Testis (tissue), 2 donors: ENCODE measurements around the gene DSPP.

Experiments used
- POLR2A ChIP-seq: fragments of 450-650 bp; IDR thresholded peaks from one replicate; pipeline ENCODE4 v1.6.1; 2017; ENCODE audit warnings: antibody characterized with exemption, mild to moderate bottlenecking, moderate library complexity
- TF ChIP-seq, protein P1 (sequence below), 3 experiments: fragments of 450-650 bp in 2 of 3; fragments of 200-600 bp in 1 of 3; sonication (generic) in 1 of 3; IDR thresholded peaks; one replicate each; pipeline ENCODE4 v1.5.1; 2016 to 2019; ENCODE audit warnings: antibody characterized with exemption in 3 of 3, mild to moderate bottlenecking in 2 of 3, moderate library complexity in 1 of 3

- TF ChIP-seq POLR2A: no peak
- TF ChIP-seq, protein P1, sequence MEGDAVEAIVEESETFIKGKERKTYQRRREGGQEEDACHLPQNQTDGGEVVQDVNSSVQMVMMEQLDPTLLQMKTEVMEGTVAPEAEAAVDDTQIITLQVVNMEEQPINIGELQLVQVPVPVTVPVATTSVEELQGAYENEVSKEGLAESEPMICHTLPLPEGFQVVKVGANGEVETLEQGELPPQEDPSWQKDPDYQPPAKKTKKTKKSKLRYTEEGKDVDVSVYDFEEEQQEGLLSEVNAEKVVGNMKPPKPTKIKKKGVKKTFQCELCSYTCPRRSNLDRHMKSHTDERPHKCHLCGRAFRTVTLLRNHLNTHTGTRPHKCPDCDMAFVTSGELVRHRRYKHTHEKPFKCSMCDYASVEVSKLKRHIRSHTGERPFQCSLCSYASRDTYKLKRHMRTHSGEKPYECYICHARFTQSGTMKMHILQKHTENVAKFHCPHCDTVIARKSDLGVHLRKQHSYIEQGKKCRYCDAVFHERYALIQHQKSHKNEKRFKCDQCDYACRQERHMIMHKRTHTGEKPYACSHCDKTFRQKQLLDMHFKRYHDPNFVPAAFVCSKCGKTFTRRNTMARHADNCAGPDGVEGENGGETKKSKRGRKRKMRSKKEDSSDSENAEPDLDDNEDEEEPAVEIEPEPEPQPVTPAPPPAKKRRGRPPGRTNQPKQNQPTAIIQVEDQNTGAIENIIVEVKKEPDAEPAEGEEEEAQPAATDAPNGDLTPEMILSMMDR (IDR thresholded peaks at IDR 0.05): no peak
Measured at GRCh38 chr4:87649980-87650379, 41.7 kb downstream of the DSPP start, which contains the start of gene DMP1.
